Vagina (tissue), 2 donors: Measurements from ENCODE around the gene ZNF524.

ENCODE experiments used
- CTCF ChIP-seq, 3 experiments: fragments of 450-650 bp in 2 of 3; fragments of 200-600 bp in 1 of 3; sonication (generic) in 1 of 3; IDR thresholded peaks; one replicate each; pipeline ENCODE4 v1.5.1; 2017 to 2019; ENCODE audit warnings: antibody characterized with exemption in 3 of 3, mild to moderate bottlenecking in 2 of 3, moderate library complexity in 2 of 3
- POLR2A ChIP-seq, 2 donors: fragments of 450-650 bp; IDR thresholded peaks; one replicate each; pipeline ENCODE4 v1.6.1; 2017; ENCODE audit warnings: antibody characterized with exemption in 2 of 2, mild to moderate bottlenecking in 2 of 2, moderate library complexity in 2 of 2
- POLR2AphosphoS5 ChIP-seq, 2 donors: sonication (generic); formaldehyde crosslinking; IDR thresholded peaks; one replicate each; pipeline ENCODE4 v1.9.0; 2017; ENCODE audit warnings: antibody characterized with exemption in 2 of 2, mild to moderate bottlenecking in 2 of 2, low read depth in 1 of 2; ENCODE audit not compliant: insufficient read depth in 1 of 2

- TF ChIP-seq CTCF (IDR thresholded peaks at IDR 0.05) (no peak), POLR2A (IDR thresholded peaks at IDR 0.05) (no peak), POLR2AphosphoS5 (IDR thresholded peaks at IDR 0.05; ENCODE audit: insufficient read depth in 1 of 2, low read depth in 1 of 2) (no peak)
Observed at GRCh38 chr19:55594996-55595545, 5.0 kb upstream of the ZNF524 start.
